DMS 273 treated with DMSO at 0.1 percent for 48 hours (cell line): ENCODE data around the gene RAPGEF4.

Experiments
- DNase-seq: peaks from one replicate; lab custom pipeline; 2025; lab: John Stamatoyannopoulos, UW

The RAPGEF4 gene

DNA sequence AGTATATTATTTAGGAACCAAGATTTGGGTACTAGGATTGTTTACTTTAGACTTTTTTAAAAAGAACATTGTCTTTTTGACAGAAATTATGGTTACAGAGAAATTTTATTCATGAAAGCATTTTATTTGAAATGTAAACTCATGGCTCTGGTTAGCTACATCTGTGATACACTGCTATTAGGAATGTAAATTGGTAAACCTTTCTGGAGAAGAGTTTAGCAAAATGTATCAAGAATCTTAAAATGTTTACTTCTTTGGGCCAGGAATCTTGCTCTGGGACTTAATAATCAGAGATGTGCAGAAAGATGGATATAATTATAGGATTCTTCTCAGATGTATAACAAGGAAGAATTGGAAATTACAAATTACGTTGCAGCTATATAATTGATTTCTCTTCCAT lies 359.7 kb downstream of the RAPGEF4 start:
- DNase-seq: no peak

DNA sequence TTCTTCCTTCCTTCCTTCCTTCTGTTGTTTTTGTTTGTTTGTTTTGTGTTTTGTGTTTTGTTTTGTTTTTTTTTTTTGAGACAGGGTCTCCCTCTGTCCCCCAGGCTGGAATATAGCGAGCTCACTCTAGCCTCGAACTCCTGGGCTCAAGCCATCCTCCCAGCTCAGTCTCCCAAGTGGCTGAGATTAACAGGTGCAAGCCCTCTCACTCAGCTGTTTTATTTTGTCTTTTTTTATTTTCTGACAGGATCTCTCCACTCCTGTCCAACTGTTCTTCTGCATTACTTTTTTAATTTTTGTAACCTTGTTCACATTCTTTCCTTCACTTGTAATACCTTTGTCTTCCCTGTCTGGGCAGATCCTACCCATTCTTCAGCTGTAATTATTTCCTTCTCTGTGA lies 363.6 kb downstream of the RAPGEF4 start:
- no peak for DNase-seq

DNA sequence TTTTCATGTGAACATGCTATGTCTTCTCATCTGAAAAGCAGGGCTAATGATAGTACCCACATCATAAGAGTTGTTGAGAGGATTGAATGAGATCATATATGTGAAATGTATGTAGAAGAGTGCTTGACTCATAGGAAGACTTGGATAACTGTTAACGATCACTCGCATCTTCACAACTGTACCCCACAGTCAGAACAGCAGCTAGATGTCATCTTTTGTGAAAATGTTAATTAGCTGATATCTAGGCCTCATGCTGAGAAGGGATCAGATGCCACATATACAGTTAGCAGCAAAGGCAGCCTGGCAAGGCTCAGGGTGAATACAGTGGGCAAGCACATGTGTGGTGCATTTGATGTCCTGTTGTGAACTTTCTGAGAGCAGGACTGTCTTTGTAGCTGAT lies 364.2 kb downstream of the RAPGEF4 start:
- no peak for DNase-seq

DNA sequence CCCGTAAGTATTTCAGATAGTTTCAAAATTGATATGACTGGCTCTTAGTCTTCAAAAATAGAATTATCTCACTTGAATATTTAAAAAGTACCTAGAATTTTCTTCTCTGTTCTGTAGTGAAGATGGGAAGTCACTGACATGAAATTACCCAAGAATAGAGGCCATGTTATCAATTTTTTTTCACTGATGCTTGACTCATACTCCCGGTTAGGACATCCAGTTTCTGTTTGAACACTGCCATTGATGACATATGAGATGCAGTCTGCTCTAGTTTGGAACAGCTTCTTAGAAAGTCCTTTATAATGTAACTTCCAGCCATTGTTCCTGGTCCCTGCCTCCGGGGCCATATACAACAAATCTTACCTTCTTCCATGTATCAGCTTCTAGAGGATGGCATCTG lies 366.0 kb downstream of the RAPGEF4 start:
- no peak for DNase-seq
